Fibroblast of lung (primary cell): ENCODE measurements around the gene RHBDD3. TPM values are rescaled to one million over a fixed set of nuclear protein-coding genes. Genes with fewer than 3 reads are reported as not detected.

Source experiments
- DNase-seq, 2 donors: peaks; one replicate each; pipeline versions ENCODE4 v3.0.0 to v3.0.0-alpha.2; 2010; ENCODE audit warnings: low read depth in 2 of 2
- H2AFZ ChIP-seq: 2 replicates; pipeline ENCODE4 v1.5.1; 2012; ENCODE audit warnings: low read length, control low read depth, inconsistent platforms
- H3K27ac ChIP-seq: 2 replicates; pipeline ENCODE4 v1.5.1; 2011; ENCODE audit warnings: low read length, control low read depth; ENCODE audit not compliant: insufficient read depth
- H3K27me3 ChIP-seq: 2 replicates; pipeline ENCODE4 v1.5.1; 2011; ENCODE audit warnings: mild to moderate bottlenecking, low read length; ENCODE audit not compliant: control insufficient read depth, insufficient read depth
- H3K36me3 ChIP-seq: 2 replicates; pipeline ENCODE4 v1.5.1; 2011; ENCODE audit warnings: low read length; ENCODE audit not compliant: control insufficient read depth, insufficient read depth
- H3K4me1 ChIP-seq: 2 replicates; pipeline ENCODE4 v1.5.1; 2011; ENCODE audit warnings: low read length; ENCODE audit not compliant: control insufficient read depth, insufficient read depth; ENCODE audit errors: extremely low read depth
- H3K4me2 ChIP-seq: 2 replicates; pipeline ENCODE4 v1.5.1; 2011; ENCODE audit warnings: low read length, control low read depth; ENCODE audit not compliant: insufficient read depth; ENCODE audit errors: extremely low read depth
- H3K4me3 ChIP-seq, 4 experiments: fragments of 200-600 bp in 1 of 4; sonication (generic) in 1 of 4; replicated peaks in 1 of 4; 2 replicates each; pipeline ENCODE4 v1.5.1; 2011 to 2016; ENCODE audit warnings: low read length in 4 of 4, low read depth in 3 of 4, mild to moderate bottlenecking in 3 of 4, control low read depth in 2 of 4, inconsistent platforms in 1 of 4, mixed read lengths in 1 of 4; ENCODE audit not compliant: insufficient read depth in 1 of 4; ENCODE audit errors: control extremely low read depth in 1 of 4
- H3K79me2 ChIP-seq: 2 replicates; pipeline ENCODE4 v1.5.1; 2012; ENCODE audit warnings: mild to moderate bottlenecking, low read length, inconsistent platforms; ENCODE audit not compliant: control insufficient read depth, insufficient read depth
- H3K9ac ChIP-seq: 2 replicates; pipeline ENCODE4 v1.5.1; 2011; ENCODE audit warnings: mild to moderate bottlenecking, low read length, control low read depth; ENCODE audit not compliant: insufficient read depth
- H3K9me3 ChIP-seq: 2 replicates; pipeline ENCODE4 v1.5.1; 2012; ENCODE audit warnings: low read depth, low read length; ENCODE audit not compliant: control insufficient read depth, insufficient read depth
- H4K20me1 ChIP-seq: 2 replicates; pipeline ENCODE4 v1.5.1; 2011; ENCODE audit warnings: low read length; ENCODE audit not compliant: control insufficient read depth, insufficient read depth; ENCODE audit errors: extremely low read depth
- EZH2 ChIP-seq: IDR thresholded peaks from 2 replicates; pipeline ENCODE4 v1.5.1; 2012; ENCODE audit warnings: low read length, control low read depth, mild to moderate bottlenecking; ENCODE audit errors: missing control alignments
- polyA minus RNA-seq: library from RNA; depleted of rRNA, polyadenylated mRNA; stranded (reverse); fragments of >200 nt; gene quantifications from 2 replicates; pipeline ENCODE4 v1.2.3, GENCODE V29; 2011; ENCODE audit warnings: low replicate concordance
- polyA plus RNA-seq, 2 donors: library from polyadenylated mRNA; depleted of rRNA in 1 of 2; stranded (reverse) in 1 of 2; unstranded in 1 of 2; fragments of >200 nt; gene quantifications; 2 replicates each; pipeline ENCODE4 v1.2.1, GENCODE V29; 2011 to 2012; ENCODE audit warnings: missing spikeins in 1 of 2
- total RNA-seq: library from RNA; depleted of rRNA; stranded (reverse); fragments of >200 nt; gene quantifications from 2 replicates; pipeline ENCODE4 v1.2.1, GENCODE V29; 2014
- TF ChIP-seq, protein P1 (sequence below), 2 donors: IDR thresholded peaks in 1 of 2; conservative IDR thresholded peaks in 1 of 2; 1 replicate in 1 of 2; 2 replicates in 1 of 2; pipeline ENCODE4 v1.5.1; 2011 to 2012; ENCODE audit warnings: low read length in 2 of 2, control low read depth in 1 of 2, inconsistent platforms in 1 of 2, low read depth in 1 of 2, mild to moderate bottlenecking in 1 of 2

RHBDD3 gene
- total RNA-seq (20.3 and 20.6 TPM in 2 replicates), polyA plus RNA-seq (6.7 and 7.2 TPM in 2 replicates), polyA minus RNA-seq (4.2 and 5.3 TPM in 2 replicates)
- 12.9 and 13.3 TPM in 2 replicates for polyA plus RNA-seq (2012)

DNA sequence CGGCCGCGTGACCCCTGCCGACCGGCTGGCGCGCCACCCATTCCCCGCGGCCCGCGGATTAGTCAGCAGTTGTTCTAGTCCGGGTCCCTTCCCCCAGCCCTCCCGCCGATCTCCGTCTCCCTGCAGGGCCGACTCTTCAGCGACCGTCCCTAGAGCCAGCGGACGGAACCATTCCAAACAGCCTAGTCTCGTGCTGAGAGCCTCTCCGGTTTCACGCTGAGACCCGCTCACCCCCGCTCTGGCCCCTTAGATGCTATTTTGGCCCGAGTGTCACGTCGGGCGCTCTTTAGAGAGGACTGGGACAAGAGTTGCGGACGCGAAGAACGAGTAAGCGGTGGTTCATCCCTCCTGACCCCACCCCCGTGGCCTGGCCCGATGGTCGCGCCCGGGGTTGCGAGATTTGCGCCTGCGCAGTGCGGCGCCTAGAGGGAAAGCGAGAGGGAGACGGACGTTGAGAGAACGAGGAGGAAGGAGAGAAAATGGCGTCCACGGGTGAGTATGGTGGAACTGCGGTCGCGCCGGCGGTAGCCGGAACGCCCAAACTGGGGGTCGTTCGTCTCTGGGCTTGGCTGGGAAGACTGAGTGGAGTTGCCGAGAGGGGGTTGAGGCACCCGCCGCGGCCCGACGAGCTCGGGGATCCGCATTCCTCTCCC lies at the start of gene RHBDD3, which contains the start of gene EWSR1:
TSS of gene RHBDD3 (minus strand) at position 124 of the 653 bp plus-strand sequence. CDS start 2,355 bp downstream, outside the sequence.
TSS of gene EWSR1 (plus strand) at position 411 of the 653 bp plus-strand sequence. CDS start at position 480, 69 bp downstream.
- TF ChIP-seq, protein P1, sequence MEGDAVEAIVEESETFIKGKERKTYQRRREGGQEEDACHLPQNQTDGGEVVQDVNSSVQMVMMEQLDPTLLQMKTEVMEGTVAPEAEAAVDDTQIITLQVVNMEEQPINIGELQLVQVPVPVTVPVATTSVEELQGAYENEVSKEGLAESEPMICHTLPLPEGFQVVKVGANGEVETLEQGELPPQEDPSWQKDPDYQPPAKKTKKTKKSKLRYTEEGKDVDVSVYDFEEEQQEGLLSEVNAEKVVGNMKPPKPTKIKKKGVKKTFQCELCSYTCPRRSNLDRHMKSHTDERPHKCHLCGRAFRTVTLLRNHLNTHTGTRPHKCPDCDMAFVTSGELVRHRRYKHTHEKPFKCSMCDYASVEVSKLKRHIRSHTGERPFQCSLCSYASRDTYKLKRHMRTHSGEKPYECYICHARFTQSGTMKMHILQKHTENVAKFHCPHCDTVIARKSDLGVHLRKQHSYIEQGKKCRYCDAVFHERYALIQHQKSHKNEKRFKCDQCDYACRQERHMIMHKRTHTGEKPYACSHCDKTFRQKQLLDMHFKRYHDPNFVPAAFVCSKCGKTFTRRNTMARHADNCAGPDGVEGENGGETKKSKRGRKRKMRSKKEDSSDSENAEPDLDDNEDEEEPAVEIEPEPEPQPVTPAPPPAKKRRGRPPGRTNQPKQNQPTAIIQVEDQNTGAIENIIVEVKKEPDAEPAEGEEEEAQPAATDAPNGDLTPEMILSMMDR (conservative IDR thresholded peaks at IDR 0.05 in 1 of 2, IDR thresholded peaks at IDR 0.05 in 1 of 2; ENCODE audit: low read depth in 1 of 2, low read length in 2 of 2), result no peak
- TF ChIP-seq EZH2, result no peak
- Histone ChIP-seq H3K27ac (peak within 1 kb of the TSS; percentile 100), H3K9ac (peak within 1 kb of the TSS; percentile 100), H3K36me3 (peaks cover 13% of the 10 kb centered on the region), H2AFZ (peak within 1 kb of the TSS; percentile 93), H3K27me3 (no peaks in the 10 kb centered on the region), H3K79me2 (peaks cover 60% of the 10 kb centered on the region), H4K20me1 (peaks cover 20% of the 10 kb centered on the region), H3K9me3 (no peaks in the 10 kb centered on the region), H3K4me3 (peak within 1 kb of the TSS; percentile 82 to 91 (median 88)), H3K4me2 (peak within 1 kb of the TSS; percentile 100), H3K4me1 (peaks cover 27% of the 10 kb centered on the region)
- DNase-seq, result peak; percentile 98

DNA sequence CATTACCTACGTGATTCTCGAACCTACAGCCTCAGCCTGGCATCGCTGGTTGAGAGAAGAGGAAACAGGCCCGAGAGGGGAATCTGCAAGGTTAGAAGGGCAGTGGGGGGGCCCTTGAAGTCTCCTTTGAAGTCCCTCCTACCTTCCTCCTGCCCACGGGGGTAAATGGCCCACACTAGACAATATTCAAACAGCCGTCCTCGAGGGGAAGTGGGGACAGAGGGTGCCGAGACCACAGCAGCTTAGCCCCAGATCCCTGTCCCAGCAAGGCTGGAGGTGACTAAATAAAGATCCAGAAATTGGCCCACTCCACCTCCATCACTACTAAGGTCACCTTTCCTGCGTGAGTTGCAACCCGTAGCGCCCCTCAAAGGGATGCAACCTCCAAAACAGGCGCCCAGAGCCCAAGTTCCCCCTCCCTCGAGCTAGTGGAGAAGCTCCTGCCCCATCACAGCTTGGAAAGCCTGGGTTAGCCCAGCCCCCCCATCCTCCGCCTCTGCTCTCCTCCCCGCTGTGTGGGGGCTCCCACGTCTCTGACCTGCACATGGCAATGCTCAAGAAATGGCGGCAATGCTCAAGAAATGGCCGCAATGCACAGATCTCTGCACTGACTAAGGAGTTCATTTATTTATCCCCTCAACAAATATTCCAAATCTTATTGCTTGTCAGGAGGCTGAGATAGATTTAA lies 48.5 kb upstream of the RHBDD3 start:
- H3K4me2 ChIP-seq, result no peak overlapping the region
- no peaks in the 10 kb centered on the region for H3K9me3 ChIP-seq
- peaks cover 6% of the 10 kb centered on the region for H3K36me3 ChIP-seq
- H2AFZ ChIP-seq, result no peak overlapping the region
- no peaks in the 10 kb centered on the region for H3K79me2 ChIP-seq
- H3K4me3 ChIP-seq, result no peak overlapping the region
- no peaks in the 10 kb centered on the region for H4K20me1 ChIP-seq
- peak; percentile 72 for TF ChIP-seq EZH2
- TF ChIP-seq, protein P1 (conservative IDR thresholded peaks at IDR 0.05 in 1 of 2, IDR thresholded peaks at IDR 0.05 in 1 of 2; ENCODE audit: low read depth in 1 of 2, low read length in 2 of 2), result no peak
- H3K27me3 ChIP-seq, result peaks cover 34% of the 10 kb centered on the region
- H3K4me1 ChIP-seq, result peaks cover 3% of the 10 kb centered on the region
- no peak overlapping the region for H3K27ac ChIP-seq
- DNase-seq, result no peak
- no peak overlapping the region for H3K9ac ChIP-seq
